HG03521 (cell line): ENCODE measurements around the gene AHRR.
"Not testable (repeated sequence)": the region's sequence is repeated elsewhere in the genome, so short reads cannot be mapped to it uniquely, and the experiment has no call there.

ENCODE experiments used
- ATAC-seq: cut with Tn5 transposase; IDR thresholded peaks from one replicate; pipeline ENCODE4 v1.9.1; 2021; ENCODE audit warnings: mild to moderate bottlenecking, moderate library complexity; ENCODE audit not compliant: unreplicated experiment

AHRR gene

DNA sequence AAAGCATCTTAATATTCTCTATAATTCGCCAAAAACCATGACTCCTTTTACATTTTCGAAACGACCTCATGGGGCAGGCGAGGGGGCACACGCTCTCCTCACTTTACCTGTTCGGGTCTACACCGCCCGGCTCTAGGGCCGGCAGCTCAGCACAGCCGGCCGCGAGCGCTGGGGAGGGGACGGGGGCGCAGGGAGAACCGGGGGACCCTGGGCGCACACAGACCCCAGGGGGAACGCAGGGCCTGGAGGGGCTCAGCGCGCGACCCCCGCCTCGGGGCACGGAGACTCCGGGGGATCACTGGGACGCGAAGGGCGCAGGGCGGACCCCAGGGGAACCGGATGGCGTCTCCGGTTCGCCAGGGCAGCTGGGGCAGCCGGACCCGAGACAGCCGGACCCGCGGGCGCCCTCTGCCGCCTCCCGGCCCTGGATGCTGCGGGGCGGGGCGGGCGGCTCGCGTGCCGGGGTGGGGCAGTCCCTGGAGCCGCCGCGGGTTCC is at the start of gene AHRR:
TSS of gene AHRR (plus strand) at position 485 of the 496 bp plus-strand sequence. CDS start 22,189 bp downstream, outside the sequence.
- peak; percentile 40 for ATAC-seq

DNA sequence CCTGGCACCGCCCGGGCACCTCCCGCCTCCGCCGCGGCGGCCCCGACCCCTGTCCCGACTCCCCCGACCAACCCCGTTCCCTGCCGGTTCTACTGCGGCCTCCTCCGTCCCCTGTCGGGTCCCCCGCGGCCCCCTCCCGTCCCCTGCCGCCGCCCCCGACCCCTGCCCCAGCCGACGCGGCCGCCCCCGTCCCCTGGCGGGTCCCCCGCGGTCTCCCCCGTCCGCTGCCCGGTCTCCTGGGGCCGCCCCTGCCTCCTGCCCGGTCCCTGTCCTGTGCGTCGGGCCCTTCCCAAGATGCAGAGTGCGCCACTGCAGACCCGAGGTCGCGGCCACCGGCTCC is 49.7 kb upstream of the AHRR start:
- ATAC-seq = not testable (repeated sequence)

DNA sequence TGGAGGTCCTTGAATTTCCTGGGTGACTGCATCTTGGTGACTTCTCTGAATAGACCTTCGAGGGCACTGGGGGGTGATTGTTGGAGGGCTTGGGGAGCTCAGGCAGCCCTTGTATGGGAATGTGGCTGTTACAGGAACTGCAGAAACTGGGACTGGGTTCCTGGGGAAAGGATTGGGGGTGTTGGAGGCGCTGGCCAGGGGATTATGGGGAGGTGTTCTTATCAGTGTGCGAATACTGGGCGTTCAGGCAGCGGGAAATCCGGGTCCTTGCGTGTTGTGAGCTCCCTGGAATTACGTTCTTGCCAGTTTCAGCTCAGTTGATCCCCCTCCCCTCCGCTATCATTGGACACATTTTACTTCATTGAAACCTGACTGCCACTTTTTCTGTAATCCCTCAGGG is 48.4 kb upstream of the AHRR start:
- ATAC-seq = not testable (repeated sequence)

DNA sequence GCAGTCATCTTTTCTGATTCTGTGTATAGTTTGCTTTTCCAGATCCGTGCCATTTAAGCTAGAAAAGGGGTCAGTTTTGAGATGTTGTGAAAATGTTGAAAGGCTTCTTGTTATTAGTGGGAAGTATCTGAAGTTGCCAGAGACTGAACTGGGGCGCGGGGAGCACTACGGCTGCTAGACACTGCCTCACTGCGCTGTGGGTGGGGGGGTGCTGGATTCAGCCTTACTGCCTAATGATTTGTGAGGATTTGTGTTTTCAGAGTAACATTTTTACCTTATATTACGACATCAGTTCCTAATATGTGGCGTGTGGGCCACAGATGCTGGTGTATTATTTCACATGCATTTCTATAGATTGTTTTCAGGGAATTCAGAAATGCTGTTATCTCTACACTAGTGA is 48.0 kb upstream of the AHRR start:
- ATAC-seq = not testable (repeated sequence)

DNA sequence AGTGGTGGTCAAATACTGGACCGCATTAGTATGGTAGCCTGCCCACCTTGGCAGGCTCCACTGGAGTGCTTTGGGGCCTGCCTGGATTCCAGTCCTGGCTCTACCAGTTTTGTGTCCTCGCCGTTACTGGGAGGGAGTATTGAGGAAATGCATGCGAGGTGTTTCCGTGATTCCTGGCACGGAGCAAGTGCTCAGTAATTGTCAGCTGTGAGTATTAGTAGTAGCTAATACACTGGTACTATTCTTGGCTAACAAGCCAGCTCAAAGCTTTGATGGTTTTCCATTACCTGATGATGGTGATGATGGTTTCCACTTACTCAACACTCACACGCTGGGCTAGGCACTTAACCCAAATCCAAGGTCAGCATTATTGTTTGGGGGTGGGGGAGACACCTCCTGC is 47.2 kb upstream of the AHRR start:
- ATAC-seq = not testable (repeated sequence)

DNA sequence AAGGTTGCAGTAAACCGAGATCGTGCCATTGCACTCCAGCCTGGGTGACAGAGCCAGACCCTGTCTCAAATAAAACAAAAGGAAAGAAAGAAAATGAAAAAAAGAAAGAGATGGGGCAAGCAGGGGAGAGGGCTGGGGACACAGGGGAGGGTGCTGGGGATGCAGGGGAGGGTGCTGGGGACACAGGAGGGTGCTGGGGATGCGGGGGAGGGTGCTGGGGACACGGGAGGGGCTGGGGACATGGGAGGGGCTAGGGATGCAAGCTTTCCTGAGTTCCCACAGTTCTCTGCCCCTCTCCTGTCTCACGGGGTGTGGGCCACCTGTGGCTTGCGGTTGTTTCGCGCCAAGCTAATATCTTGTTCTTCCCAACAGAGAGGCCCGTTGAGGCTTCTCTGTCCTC is 42.9 kb upstream of the AHRR start:
- ATAC-seq = no peak

DNA sequence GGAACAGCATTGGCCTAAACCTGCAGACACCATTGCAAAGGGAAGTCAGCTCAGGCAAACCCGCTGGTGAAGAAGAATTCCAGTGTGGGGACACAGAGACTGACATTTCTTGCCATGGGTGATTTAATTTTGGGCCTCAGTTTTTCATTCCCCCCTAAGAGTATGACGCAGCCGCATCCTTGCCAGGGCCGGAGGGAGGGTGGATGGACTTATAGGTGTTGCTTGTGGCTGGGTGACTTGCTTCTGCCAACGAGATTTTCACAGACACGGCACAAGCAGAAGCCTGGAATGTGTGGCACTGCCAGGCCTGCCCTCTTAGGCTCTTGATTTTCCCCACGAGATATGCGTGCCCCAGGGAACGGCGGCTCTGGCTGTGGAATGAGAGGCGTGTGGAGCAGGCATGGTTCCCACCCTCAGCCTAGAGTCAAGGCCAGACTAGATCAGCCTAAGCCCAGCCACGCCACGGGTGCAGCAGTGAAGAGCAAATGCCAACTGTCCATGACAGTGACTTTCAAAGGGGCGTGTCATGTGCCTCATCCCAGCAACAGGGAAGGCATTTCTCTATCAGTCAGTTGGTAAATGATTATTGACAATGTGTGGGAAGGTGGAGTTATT is 42.4 kb upstream of the AHRR start:
- not testable (repeated sequence) for ATAC-seq

DNA sequence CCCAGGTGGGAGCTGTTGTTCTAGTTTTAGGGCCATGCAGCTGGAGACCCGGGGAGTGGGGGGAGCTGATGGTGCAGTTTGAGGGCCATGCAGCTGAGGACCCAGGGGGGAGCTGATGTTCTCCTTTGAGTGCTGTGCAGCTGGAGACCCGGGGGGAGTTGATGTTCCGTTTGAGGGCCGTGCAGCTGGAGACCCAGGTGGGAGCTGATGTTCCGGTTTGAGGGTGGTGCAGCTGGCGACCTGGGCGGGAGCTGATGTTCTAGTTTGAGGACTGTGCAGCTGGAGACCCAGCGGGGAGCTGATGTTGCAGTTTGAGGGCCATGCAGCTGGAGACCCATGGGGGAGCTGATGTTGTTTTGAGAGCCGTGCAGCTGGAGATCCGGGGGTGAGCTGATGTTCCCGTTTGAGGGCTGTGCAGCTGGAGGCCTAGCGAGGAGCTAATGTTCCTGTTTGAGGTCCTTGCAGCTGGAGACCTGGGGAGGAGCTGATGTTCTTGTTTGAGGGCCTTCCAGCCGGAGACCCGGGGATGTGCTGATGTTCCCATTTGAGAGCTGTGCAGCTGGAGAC is 35.4 kb upstream of the AHRR start:
- no peak for ATAC-seq

DNA sequence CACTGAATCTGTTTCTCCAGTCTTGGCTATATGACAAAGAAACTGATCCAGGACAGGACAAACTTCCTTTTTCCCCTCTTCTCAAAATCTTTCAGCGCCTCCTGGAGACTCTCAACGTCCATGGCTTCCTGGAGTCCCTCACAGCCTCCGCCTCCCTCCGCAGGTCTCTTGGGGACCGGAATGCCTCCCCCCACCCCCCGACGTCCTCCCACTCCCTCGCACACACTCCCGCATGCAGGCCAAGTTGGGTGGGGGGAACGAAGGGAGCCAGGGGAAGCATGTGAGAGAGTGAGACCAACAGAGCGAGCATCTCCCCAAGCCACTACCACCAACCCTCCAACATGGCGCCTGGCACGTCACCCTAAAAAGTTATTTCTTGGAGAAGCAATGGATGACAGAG is 31.3 kb upstream of the AHRR start:
- ATAC-seq = not testable (repeated sequence)

DNA sequence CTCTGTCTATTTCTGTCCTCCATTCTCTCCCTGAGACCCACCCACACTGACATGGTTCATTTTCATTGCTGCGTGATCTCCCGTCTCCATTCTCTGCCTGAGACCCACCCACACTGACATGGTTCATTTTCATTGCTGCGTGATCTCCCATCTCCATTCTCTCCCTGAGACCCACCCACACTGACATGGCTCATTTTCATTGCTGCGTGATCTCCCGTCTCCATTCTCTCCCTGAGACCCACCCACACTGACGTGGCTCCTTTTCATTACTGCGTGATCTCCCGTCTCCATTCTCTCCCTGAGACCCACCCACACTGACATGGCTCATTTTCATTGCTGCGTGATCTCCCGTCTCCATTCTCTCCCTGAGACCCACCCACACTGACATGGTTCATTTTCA is 30.2 kb upstream of the AHRR start:
- not testable (repeated sequence) for ATAC-seq

DNA sequence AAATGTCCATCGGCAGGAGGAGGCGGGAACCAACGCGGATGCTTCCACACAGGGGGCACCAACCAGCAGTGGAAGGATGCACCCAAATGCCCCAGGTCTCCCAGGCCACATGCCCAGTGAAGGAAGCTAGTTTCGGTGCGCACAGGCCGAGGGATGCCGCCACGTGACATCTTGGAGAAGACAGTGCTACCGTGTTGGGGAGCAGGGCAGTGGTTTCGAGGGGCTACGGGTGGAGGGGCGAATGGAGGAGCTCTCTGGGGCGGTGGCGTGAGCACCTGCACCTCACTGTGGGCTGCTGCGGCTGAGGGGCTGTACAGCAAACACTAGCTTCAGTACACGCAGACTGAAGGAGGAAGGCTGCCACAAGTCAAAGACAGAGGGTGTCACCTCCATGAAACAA is 26.7 kb upstream of the AHRR start:
- not testable (repeated sequence) for ATAC-seq

DNA sequence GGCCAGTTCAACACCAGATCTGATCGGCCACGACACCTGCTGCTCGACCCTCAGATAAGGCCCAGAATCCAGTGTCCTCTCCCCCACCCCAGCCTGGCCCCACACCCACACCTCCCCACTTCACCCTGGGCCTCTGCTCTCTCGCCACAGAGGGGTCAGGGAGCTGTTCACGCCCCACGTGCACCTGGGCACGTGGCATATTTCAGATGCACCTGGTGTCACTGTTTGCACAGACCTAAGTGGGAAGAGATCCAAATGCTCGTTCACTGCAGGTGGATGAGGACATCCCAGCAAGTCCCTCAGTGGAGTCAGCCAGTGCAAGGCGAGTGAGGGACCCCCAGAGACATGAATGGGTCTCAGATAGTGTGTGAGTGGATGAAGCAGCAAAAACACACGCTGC is 25.3 kb upstream of the AHRR start:
- not testable (repeated sequence) for ATAC-seq

DNA sequence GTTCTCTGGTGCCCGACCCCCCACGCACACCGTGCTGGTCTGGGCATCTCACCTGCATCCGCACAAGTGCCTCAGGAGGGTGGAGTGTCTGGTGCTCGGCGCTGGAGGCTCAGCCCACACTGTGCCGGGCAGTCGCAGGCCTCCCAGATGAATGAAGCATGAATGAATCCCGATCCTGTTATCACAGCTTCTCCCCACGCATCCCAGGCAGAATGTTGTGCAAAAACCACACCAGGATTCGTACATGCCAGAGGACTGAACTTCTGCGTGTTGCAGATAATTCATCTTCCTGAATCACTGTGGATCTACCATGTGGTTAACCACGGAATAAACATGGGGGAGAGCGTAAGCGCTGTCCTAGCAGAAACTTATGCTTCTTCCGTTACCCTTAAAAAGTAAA is 24.6 kb upstream of the AHRR start:
- not testable (repeated sequence) for ATAC-seq

DNA sequence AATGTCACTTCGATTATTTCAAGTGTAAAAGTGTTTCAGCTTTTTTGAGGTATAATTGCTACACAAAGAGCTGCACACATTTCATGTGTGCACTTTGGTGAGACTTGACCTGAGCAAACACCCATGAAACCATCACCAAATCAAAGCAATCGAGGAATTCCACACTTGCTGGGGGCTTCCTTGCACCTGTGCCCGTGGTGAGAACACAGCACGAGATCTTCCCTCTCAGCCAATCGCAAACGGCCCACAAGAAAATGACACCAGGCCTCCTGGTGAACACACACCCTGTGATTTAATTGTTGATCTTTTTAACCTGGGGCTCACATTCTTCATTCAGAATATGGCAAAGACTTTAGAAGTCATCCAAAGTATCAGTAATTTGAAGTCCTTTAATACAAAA is 24.1 kb upstream of the AHRR start:
- ATAC-seq = not testable (repeated sequence)

DNA sequence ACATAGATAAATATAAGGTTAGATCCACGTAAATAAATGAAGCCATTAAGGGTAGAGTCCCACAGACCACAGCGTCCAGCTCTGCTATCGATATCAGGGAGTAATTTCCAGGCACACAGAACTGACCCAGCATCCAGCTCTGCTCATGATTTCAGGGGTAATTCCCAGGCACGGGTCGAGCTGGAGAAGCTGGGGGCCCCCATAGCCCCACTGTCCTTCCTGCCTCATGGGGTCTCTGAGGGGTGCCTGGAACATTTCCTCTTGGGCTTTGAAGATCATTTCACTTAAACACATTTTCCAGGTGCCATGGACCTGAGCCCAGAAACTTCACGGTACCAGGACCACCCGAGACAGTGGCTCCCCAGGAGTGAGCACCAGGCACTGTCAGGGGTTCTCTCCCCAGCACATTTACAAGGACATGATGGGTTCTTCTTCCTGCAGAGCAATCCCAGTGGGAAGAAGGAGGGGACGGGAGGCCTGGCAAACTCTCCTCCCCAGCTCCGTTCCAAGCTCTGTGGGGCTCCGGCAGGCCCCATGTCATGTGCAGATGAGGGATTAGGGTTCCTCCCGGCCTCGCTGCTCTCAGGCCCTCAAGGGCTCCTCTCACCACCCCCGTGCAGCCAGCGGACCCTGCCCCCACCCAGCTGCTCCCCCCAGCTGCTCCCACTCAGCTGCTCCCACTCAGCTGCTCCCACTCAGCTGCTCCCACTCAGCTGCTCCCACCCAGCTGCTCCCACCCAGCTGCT is 23.4 kb upstream of the AHRR start:
- not testable (repeated sequence) for ATAC-seq

DNA sequence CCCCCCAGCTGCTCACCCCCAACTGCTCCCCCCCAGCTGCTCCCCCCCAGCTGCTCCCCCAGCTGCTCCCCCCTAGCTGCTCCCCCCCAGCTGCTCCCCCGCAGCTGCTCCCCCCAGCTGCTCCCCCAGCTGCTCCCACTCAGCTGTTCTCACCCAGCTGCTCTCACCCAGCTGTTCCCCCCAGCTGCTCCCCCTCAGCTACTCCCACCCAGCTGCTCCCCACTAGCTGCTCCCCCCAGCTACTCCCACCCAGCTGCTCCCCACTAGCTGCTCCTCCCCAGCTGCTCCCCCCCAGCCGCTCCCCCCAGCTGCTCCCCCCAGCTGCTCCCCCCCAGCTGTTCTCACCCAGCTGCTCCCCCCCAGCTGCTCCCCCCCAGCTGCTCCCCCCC is 22.8 kb upstream of the AHRR start:
- no peak for ATAC-seq

DNA sequence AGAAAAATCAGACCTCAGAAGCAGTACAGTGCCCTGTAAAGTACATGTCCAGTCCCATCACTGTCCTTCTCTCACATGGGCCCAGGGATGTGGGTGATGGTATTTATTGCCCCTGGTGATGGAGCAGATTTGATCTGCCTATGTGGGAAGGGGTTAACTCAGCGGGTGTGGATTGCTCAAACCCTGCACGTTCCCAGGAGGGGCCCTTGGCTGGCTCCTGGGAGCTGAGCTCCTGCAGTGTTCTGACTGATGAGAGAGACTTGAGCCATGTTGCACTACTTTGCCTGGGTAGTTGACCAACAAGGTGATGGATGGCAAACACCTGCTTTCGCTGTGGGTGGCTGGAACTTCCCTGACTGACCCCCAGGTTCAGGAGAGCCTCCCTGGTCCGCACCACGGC is 21.6 kb upstream of the AHRR start:
- not testable (repeated sequence) for ATAC-seq

DNA sequence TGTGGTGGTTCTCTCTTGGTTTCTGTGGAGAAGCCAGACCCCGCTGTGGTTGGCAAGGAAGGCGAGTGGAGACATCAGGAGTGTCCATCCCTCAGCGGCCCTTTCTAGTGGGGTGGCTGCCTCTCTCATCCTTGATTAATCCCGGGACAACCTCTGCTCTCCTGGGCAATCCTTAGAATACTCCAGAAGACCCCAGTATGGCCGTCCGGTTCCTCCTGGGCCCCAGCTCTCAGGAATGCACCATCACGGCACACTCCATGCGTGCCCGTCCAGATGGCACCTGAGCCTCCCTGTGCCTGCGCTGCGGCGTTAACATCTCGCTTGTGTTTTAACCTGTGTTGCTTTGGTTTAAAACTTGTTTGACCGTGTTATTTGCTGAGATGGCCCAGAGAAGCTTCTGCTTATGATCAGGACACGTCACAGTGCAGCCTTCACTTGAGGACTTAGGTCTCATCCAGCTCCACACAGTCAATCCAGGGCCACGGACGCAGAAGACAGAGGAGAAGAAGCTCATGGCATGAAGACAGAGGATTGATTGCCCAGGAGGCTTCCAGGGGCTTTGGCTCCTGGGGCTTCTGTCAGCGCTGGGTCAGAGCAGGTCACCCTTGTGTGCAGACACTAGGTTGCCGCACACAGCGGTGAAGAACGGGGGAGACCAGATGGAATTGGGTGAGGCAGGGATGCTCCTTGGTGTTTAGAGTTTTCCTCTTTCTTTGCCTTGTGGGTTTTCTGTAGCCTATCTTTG is 20.7 kb upstream of the AHRR start:
- not testable (repeated sequence) for ATAC-seq

DNA sequence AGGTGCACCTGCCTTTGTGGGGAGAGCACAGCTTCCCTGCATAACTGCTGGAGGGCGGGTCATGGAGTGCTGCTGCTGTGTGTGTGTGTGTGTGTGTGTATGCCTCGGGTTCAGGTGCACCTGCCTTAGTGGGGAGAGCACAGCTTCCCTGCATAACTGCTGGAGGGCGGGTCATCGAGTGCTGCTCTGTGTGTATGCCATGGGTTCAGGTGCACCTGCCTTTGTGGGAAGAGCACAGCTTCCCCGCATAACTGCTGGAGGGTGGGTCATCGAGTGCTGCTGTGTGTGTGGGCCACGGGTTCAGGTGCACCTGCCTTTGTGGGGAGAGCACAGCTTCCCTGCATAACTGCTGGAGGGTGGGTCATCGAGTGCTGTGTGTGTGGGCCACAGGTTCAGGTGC is 19.1 kb upstream of the AHRR start:
- not testable (repeated sequence) for ATAC-seq

DNA sequence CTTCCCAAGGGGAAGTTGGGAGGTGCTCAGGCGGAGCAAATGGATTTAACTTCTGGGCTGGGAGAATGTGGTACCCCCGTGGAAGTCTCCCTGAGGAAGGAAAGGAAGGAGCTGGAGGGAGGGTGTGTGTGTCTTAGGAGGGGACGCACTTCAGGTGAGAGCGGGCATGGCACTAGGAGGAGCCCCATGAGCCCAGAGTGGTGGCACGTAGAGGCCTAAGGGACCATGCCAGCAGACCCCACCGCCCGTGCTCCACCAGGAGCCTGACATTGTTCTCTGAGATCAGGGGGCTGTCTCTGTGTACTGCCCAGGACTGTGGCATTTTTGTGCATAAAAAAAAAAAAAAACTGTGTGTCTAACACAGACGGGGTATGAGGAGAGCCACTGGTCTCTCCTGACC is 18.5 kb upstream of the AHRR start:
- no peak for ATAC-seq

DNA sequence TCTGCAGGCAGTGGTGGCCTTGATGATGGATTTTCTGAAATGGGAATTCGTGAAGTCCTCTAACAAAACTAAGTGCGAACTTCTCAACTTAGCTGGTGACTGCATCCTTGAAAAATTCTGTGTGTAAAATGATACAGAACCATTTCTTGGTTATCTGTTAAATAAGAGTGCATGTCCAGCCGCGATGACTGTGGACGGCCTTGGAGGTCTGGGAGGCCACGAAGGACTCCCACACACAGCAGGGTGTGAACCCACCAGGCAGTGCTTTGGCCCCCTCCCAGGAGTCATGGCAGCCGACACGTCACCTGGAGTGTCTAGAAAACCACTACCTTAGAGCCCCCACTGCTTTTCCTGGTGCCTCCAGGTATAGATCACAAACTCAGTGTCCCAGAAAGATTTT is 17.8 kb upstream of the AHRR start:
- not testable (repeated sequence) for ATAC-seq
